ENCODE data around the gene CBX6.
A peak's percentile ranks its signal among the peaks of the same experiment; 100 is the strongest.
"Not testable (repeated sequence)": the region's sequence is repeated elsewhere in the genome, so short reads cannot be mapped to it uniquely, and the experiment has no call there.

Gene CBX6

GRCh38 chr22:38861170-38861876 lies 10.7 kb downstream of the CBX6 start:
- no peak for DNase-seq

DNA sequence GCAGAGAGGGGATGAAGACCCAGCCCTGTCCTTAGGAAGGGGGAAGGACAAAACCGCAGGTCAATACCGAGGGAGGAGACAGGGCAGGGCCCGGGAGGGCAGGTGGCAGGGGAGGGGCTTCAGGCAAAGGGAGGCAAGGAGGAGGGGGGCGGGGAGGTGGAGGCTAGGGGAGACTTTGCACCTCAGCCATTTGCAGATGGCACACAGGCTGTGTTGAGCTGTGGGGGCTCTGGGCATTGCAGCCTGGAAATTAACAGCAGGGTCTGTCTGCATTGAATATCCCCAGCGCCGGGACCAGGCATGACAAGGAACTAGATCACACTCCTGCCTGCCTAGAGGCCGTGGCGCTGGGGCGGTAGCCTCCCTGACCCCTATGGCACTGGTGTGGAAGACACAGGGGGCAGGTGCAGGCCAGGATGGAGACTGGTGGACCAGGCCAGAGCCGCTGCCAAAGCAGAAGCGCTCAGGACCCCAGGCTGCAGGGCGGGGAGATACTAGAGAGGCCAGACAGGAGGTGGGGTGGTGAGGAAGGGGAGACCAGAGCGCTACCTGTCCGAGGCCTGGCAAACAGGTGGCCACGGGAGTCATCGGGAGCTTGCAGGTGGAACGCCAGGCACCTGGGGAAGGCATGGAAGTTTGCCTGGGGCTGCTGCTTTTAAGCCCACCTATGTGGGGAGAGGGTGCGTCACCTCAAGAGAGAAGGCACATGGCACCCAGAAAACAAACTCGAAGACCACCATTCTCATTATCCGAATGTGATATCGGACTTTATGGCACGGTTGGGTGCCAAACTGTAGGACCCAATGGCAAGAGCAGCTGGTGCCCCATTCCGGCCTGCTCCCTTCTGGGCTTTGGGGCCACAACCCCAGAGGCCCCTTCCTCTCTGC lies 11.5 kb downstream of the CBX6 start:
- no peak for DNase-seq

- no peak for DNase-seq
Measured at GRCh38 chr22:38859581-38860282, 12.3 kb downstream of the CBX6 start.

GRCh38 chr22:38858492-38858891 lies 13.5 kb downstream of the CBX6 start:
- no peak for DNase-seq

DNA sequence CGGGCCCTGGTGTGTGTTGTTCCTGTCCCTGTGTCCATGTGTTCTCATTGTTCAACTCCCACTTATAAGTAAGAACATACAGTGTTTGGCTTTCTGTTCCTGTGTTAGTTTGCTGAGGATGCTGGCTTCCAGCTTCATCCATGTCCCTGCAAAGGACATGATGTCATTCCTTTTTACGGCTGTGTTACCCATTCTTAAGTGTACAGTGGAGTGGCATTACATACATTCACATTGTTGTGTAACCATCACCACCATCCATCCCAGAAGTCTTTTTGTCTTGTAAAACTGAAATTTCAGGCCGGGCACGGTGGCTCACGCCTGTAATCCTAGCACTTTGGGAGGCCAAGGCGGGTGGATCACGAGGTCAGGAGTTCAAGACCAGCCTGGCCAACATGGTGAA lies 17.5 kb downstream of the CBX6 start:
- DNase-seq: not testable (repeated sequence)

GRCh38 chr22:38853883-38854282 lies 18.1 kb downstream of the CBX6 start:
- DNase-seq: not testable (repeated sequence)

DNA sequence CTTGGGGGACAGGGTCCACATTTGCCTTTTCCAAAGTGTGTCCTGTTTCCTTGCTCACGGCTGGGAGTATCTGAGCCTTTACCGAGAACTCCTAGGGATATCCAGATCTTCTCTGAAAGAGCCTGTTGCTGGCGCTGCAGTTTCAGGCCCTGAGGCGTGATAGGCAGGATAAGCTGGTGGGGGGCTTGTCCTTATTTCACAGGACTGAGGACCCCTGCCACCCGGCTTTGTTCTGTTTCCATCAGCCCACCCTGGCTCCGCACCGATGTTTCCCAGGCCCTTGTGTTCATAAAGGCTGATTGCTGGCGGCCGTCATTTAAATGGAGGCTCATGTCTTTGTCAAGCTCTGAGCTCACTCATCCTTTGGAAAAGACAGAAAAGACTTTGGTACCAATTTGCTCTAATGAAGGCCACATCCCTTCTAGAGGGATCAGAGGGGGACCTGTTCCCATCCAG lies 18.8 kb downstream of the CBX6 start:
- DNase-seq: no peak

DNA sequence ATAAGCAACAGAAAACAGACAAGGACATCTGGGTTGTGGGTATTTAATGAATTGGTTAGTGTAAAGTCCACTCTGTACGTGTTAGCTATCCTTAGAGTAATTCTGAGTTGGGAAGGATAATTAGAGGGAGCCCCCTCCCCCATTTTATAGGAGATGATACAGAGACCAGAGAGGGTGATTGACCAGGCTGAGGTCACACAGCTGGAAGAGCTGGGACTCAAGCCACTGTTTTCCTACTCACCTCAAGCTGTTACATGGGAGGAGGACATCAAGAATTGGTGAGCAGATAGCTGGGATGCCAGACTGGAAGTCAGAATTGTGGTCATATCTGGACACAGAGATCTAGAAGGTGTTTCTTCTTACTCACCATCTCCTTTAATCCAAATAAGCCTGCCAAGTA lies 19.5 kb downstream of the CBX6 start:
- no peak for DNase-seq

- DNase-seq: no peak
Measured at GRCh38 chr22:38850941-38851849, 20.8 kb downstream of the CBX6 start.

- DNase-seq: no peak
Measured at GRCh38 chr22:38850399-38850798, 21.6 kb downstream of the CBX6 start.

GRCh38 chr22:38849811-38850210 lies 22.2 kb downstream of the CBX6 start:
- no peak for DNase-seq

DNA sequence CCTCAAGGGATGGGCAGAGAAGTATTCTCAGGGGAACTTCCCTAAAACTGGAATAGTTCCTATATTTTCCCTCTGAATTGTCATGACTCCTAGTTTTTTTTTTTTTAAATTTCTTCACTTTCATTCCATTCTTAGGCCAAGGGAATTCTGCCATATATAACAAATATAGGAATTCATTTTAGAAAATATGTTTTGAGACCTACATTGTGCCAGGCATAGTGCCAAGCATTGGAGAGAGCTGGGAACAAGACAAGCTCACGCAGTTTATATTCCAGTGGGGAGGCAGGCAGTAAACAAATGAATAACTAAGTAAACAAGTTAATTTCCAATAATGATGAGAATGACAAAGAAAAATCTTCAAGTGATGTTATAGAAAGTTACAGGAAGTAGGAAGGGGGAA lies 25.6 kb downstream of the CBX6 start:
- DNase-seq: no peak

- DNase-seq: no peak
Measured at GRCh38 chr22:38845004-38845740, 26.8 kb downstream of the CBX6 start.

DNA sequence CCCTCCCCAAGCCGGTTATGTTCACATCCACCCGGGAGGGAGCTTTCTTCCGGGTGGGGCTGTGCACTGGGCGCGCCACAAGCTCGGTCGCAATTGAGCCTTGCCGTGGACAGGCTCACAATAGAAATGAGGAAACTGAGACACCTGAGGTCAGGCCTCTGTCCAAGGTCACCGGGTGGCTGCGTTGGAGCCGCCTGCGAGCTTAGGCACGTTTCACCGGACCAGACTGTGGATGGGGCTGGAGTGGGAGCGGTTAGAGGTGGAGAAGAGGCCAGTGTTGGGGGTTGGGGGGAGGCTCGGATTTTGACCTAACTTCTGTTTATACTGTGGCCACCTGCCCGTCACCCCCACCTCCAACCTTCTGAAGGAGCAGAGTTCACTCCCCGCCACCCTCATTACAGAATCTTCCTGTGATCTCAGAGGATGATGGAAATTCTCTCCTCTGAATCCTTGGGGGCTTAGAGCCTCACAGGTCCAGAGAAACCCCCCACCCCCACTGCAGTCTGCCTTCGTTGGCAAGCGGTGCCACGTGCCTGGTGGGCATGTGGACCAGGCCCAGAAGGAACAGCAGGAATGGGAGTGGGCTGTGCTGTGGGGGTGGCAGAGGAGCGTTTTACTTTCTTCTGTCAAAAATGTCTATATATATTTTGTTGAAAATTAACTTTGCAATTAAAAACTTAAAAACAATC lies 27.6 kb downstream of the CBX6 start:
- DNase-seq: no peak

GRCh38 chr22:38843657-38844314 lies 28.2 kb downstream of the CBX6 start, which contains the start of gene NPTXR:
TSS of gene NPTXR (minus strand) at chr22:38844028.
- DNase-seq: peak; percentile 21

- peak; percentile 15 for DNase-seq
Measured at GRCh38 chr22:38843201-38843656, 28.8 kb downstream of the CBX6 start.

DNA sequence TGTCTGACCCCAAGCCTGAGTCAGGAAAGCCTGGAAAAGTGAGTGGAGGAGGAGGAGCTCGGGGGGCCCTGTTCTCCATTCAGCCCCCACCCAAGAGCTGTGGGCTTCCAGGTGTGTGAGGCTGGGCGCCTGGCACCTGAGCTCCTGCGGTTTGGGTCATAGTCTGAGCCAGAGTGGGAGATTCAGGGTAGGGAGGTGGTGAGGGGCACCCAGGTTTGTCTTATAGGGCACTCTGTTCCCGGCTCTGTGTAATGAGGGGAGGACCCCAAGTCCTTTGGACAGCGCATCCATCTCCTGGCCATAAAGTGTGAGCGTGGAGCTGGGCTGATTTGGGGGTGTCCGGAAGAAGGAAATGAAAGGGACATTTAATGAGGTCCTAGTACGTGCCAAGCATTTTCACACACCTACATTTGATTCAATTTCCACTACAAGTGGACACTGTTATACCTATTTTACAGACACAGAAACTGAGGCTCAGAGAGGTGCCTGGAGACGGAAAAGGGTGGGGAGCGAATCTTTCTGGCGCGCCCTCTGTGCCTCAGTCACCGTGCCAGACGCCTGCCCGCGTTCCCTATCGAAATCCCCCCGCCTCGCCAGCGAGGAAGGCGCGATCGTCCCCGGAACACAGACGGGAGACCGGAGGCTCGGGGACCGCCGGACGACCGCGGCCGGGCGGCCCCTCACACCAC lies 29.4 kb downstream of the CBX6 start:
- DNase-seq: no peak

DNA sequence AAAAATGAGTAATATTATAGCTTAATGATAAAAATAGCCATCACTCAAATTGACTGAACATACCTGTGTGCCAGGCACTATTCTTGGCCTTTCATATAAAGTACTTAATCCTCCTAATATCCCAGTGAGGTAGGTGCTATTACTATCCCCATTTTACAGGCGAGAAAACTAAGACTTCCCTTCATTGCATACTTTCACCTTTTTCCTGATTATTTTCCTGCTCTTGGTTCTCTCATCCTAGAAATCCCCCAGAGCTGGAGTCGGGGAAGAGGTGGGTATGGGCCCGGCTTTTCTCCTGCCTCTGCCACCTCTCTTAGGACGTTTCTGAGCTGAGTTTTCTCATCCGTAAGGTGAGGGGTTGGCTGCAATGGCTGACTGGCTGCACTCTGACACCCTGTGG lies 30.4 kb downstream of the CBX6 start:
- DNase-seq: no peak

DNA sequence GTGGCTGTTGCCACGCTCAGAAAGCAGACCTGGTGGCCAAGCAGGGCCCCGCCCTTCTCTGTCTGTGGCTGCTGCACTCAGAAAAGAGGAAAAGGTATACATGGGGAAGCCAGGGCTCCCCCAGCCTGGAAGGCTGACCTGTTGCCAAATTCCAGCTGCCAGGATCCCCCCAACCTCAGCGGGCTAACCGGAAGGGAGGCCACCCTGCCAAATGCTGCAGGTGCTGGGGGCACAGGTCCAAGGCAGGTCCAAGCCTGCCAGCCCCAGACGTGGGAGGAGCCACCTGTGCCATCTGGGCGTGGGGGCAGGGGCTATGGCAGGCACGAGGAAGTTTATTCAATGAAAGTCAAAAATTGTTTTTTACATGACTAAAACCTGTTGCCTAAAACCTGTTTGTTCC lies 30.8 kb downstream of the CBX6 start:
- no peak for DNase-seq

- DNase-seq: no peak
Measured at GRCh38 chr22:38840129-38840528, 31.9 kb downstream of the CBX6 start.

Measured in effector CD4-positive, alpha-beta T cell (primary cell).